Panc1 (cell line): Measurements from ENCODE around the gene CMTM8. TPM values are rescaled to one million over a fixed set of nuclear protein-coding genes. Genes with fewer than 3 reads are reported as not detected.

Source experiments
- ATAC-seq: fragments of 200-7000 bp; cut with Tn5 transposase; 2 replicates; pipeline ENCODE4 v1.9.1; 2020; ENCODE audit warnings: mild to moderate bottlenecking, moderate library complexity
- BruUV-seq: library from RNA; stranded (reverse); fragments of 400-500 nt; replicated peaks from 2 replicates; lab custom pipeline; 2021; lab: Mats Ljungman, UMichigan
- CTCF ChIA-PET: fragments of 300-600 bp; sonication (Branson Sonifier 250); formaldehyde crosslinking; loops from one replicate; lab custom pipeline; 2022; ENCODE audit warnings: antibody characterized with exemption; lab: Charles Lee
- POLR2A ChIA-PET: fragments of 300-600 bp; sonication (Branson Sonifier 250); formaldehyde crosslinking; loops from one replicate; lab custom pipeline; 2022; ENCODE audit warnings: antibody characterized with exemption; lab: Charles Lee
- DNase-seq: peaks from one replicate; pipeline ENCODE4 v3.0.0-alpha.2; 2010; ENCODE audit warnings: low read depth, low spot score
- H3K27ac ChIP-seq: 2 replicates; pipeline ENCODE4 v1.5.1; 2011; ENCODE audit warnings: mild to moderate bottlenecking, low read length, inconsistent platforms
- H3K27me3 ChIP-seq: fragments of 200-500 bp; sonication (Bioruptor generic); 2 replicates; pipeline ENCODE4 v1.6.0; 2014; ENCODE audit warnings: low read length, inconsistent platforms; ENCODE audit not compliant: control insufficient read depth, insufficient read depth
- H3K36me3 ChIP-seq: fragments of 200-500 bp; sonication (Bioruptor generic); 2 replicates; pipeline ENCODE4 v1.5.1; 2014; ENCODE audit warnings: inconsistent platforms, mild to moderate bottlenecking, low read length, moderate library complexity; ENCODE audit not compliant: control insufficient read depth, insufficient read depth
- H3K4me1 ChIP-seq: 2 replicates; pipeline ENCODE4 v1.5.1; 2011; ENCODE audit warnings: inconsistent platforms, mild to moderate bottlenecking, low read length, moderate library complexity; ENCODE audit not compliant: control insufficient read depth, insufficient read depth
- H3K4me3 ChIP-seq, 2 experiments: 2 replicates each; pipeline ENCODE4 v1.5.1; 2011 to 2012; ENCODE audit warnings: low read depth in 2 of 2, low read length in 2 of 2, mild to moderate bottlenecking in 2 of 2, inconsistent platforms in 1 of 2, moderate library complexity in 1 of 2
- H3K9me3 ChIP-seq: fragments of 200-500 bp; sonication (Bioruptor generic); 2 replicates; pipeline ENCODE4 v1.5.1; 2014; ENCODE audit warnings: low read depth, mild to moderate bottlenecking, inconsistent platforms, low read length, moderate library complexity; ENCODE audit not compliant: control insufficient read depth, insufficient read depth
- POLR2AphosphoS5 ChIP-seq: IDR thresholded peaks from 2 replicates; pipeline ENCODE4 v1.6.1; 2012; ENCODE audit warnings: mild to moderate bottlenecking, low read depth, low read length, moderate library complexity
- REST ChIP-seq, 2 experiments: IDR thresholded peaks; 2 replicates each; pipeline ENCODE4 v1.6.1; 2011 to 2012; ENCODE audit warnings: low read depth in 2 of 2, control low read depth in 1 of 2, low read length in 1 of 2, mild to moderate bottlenecking in 1 of 2, moderate library complexity in 1 of 2; ENCODE audit not compliant: insufficient read depth in 1 of 2
- SIN3A ChIP-seq: IDR thresholded peaks from 2 replicates; pipeline ENCODE4 v1.6.1; 2012; ENCODE audit warnings: low read depth, mild to moderate bottlenecking, low read length, moderate library complexity, borderline replicate concordance; ENCODE audit not compliant: insufficient read depth
- TCF7L2 ChIP-seq: IDR thresholded peaks from 2 replicates; pipeline ENCODE4 v1.6.1; 2011; ENCODE audit warnings: mild to moderate bottlenecking, low read depth, low read length, inconsistent platforms
- in situ Hi-C: cut with HindIII; loops from 2 replicates; pipeline ENCODE4 v1.10.0; 2016; ENCODE audit warnings: low sequenced_read_pairs, low pct_unique_long_range_greater_than_20kb
- intact Hi-C: fragments of 100-400 bp; cut with micrococcal nuclease; formaldehyde crosslinking; loops from one replicate; pipeline ENCODE4 v1.10.0; 2022; ENCODE audit not compliant: unreplicated experiment
- total RNA-seq: library from RNA; stranded (reverse); gene quantifications from one replicate; pipeline ENCODE4 v1.2.1, GENCODE V29; 2021; ENCODE audit not compliant: unreplicated experiment
- TF ChIP-seq, protein P1 (sequence below): fragments of 450-650 bp; IDR thresholded peaks from 2 replicates; pipeline ENCODE4 v1.5.1; 2017; ENCODE audit warnings: mild to moderate bottlenecking

Gene CMTM8
- total RNA-seq, 1 experiment from 2014 or later = 9.8 TPM

DNA sequence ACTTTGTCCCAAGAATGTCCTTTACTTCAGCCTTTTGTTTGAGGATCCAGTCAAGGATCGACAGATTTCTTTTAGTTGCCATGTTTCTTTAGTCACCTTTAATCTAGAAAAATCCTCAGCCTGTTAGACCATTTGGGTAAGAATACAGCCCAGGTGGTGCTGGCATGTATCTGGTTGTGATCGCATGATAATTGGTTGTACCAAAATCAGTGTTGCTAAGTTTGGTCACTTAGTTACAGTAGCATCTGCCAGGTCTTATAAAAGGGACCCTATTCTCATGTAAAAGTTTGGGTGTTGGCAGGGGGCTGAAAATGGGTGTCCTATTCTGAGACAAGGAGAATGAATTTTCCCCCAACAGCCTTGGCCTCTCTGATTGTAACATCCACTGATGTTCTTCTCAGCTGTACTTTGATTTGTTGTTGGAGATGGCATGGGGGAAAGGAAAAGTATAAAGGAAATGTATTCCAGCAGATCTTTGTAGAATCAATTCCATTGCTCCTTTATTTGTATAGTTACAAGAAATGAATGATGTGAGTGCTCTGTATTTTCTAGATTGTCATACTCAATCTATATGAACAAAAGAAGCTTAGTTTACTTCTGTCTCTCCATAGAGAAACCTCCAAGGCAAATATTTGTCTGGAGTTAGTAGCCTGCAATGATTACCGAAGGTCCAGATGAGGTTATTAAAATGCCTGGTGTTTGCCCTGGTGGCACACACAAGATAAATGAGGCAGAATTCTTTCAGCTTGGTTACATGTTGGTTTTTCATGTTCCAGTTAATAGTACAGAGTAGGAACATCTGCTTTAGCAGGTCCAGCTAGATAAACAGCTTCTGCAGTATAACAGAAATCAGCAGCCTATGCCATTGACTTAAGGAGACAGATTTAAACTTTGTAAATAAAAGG, 65.7 kb downstream of the CMTM8 start:
- H3K27ac ChIP-seq = no peak overlapping the region
- no peaks in the 10 kb centered on the region for H3K36me3 ChIP-seq
- no TSS peak for BruUV-seq
- DNase-seq = no peak
- in situ Hi-C loops = no loop called here
- CTCF ChIA-PET = no interaction called here
- no peak for TF ChIP-seq SIN3A
- no peak for TF ChIP-seq REST (IDR thresholded peaks at IDR 0.05; ENCODE audit: insufficient read depth in 1 of 2, low read depth in 2 of 2, low read length in 1 of 2)
- no peaks in the 10 kb centered on the region for H3K4me1 ChIP-seq
- no peak overlapping the region for H3K4me3 ChIP-seq
- POLR2A ChIA-PET = no interaction called here
- H3K9me3 ChIP-seq = no peaks in the 10 kb centered on the region
- no peaks in the 10 kb centered on the region for H3K27me3 ChIP-seq
- intact Hi-C loops = no loop called here
- ATAC-seq = no peak

DNA sequence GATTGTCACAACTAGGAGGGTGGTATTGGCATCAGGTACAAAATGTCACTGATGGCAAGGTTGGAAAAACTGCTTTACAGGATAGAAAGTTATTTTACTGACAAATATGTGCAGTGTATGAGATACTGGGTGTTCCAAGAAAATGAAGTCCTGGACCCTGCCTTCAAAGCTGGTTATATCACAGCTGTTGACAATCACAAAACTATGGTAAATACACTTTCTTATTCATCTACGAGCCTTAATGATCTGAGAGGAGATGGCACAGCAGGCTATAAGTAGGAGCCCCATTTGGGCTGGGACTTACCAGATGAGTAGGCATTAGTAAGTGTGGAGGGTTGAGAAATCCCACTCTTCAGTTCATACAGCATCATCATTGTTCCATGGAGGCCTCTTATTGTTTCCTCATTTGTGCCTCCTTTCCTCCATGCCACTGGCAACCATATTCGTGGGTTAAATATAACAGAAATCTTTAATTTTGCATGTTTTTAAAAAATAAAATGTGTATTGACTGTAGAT, 66.9 kb downstream of the CMTM8 start:
- POLR2A ChIA-PET = no interaction called here
- CTCF ChIA-PET = no interaction called here
- Histone ChIP-seq H3K9me3 (no peaks in the 10 kb centered on the region), H3K4me1 (no peaks in the 10 kb centered on the region; the same call in 1 of the 2 replicates), H3K27me3 (no peaks in the 10 kb centered on the region), H3K27ac (no peak overlapping the region), H3K36me3 (no peaks in the 10 kb centered on the region), H3K4me3 (no peak overlapping the region)
- ATAC-seq (no peak), DNase-seq (no peak)
- BruUV-seq = no TSS peak
- in situ Hi-C loops (no loop called here), intact Hi-C loops (no loop called here)
- TF ChIP-seq, protein P1, sequence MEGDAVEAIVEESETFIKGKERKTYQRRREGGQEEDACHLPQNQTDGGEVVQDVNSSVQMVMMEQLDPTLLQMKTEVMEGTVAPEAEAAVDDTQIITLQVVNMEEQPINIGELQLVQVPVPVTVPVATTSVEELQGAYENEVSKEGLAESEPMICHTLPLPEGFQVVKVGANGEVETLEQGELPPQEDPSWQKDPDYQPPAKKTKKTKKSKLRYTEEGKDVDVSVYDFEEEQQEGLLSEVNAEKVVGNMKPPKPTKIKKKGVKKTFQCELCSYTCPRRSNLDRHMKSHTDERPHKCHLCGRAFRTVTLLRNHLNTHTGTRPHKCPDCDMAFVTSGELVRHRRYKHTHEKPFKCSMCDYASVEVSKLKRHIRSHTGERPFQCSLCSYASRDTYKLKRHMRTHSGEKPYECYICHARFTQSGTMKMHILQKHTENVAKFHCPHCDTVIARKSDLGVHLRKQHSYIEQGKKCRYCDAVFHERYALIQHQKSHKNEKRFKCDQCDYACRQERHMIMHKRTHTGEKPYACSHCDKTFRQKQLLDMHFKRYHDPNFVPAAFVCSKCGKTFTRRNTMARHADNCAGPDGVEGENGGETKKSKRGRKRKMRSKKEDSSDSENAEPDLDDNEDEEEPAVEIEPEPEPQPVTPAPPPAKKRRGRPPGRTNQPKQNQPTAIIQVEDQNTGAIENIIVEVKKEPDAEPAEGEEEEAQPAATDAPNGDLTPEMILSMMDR = no peak
- TF ChIP-seq REST (IDR thresholded peaks at IDR 0.05; ENCODE audit: insufficient read depth in 1 of 2, low read depth in 2 of 2, low read length in 1 of 2) (no peak), POLR2AphosphoS5 (no peak), TCF7L2 (no peak), SIN3A (no peak)
